Renal pelvis (tissue), 4 donors: ENCODE data around the gene HINT1. TPM values are rescaled to one million over a fixed set of nuclear protein-coding genes. Genes with fewer than 3 reads are reported as not detected.
"Not testable (repeated sequence)": the region's sequence is repeated elsewhere in the genome, so short reads cannot be mapped to it uniquely, and the experiment has no call there.

Experiments used
- DNase-seq: peaks from one replicate; pipeline ENCODE4 v3.0.0-alpha.2; 2013
- polyA plus RNA-seq, 3 donors: library from polyadenylated mRNA; unstranded; fragments of 120-200 nt; gene quantifications; one replicate each; pipeline ENCODE4 v1.2.1, GENCODE V29; 2013; ENCODE audit not compliant: insufficient read length in 3 of 3

HINT1 gene
- polyA plus RNA-seq, 3 donors = 401 to 444 (median 401) TPM

GRCh38 chr5:131139321-131139720, 25.7 kb downstream of the HINT1 start:
- DNase-seq = no peak

DNA sequence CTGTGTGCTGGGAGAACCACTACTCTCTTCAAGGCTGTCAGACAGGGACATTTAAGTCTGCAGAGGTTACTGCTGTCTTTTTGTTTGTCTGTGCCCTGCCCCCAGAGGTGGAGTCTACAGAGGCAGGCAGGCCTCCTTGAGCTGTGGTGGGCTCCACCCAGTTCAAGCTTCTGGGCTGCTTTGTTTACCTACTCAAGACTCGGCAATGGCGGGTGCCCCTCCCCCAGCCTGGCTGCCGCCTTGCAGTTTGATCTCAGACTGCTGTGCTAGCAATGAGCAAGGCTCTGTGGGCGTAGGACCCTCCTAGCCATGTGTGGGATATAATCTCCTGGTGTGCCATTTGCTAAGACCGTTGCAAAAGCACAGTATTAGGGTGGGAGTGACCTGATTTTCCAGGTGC, 26.6 kb downstream of the HINT1 start:
- not testable (repeated sequence) for DNase-seq

DNA sequence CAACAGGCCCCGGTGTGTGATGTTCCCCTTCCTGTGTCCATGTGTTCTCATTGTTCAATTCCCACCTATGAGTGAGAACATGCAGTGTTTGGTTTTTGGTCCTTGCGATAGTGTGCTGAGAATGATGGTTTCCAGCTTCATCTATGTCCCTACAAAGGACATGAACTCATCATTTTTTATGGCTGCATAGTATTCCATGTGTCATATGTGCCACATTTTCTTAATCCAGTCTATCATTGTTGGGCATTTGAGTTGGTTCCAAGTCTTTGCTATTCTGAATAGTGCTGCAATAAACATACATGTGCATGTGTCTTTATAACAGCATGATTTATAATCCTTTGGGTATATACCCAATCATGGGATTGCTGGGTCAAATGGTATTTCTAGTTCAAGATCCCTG, 32.0 kb downstream of the HINT1 start:
- not testable (repeated sequence) for DNase-seq

GRCh38 chr5:131129306-131129705, 35.8 kb downstream of the HINT1 start:
- no peak for DNase-seq

DNA sequence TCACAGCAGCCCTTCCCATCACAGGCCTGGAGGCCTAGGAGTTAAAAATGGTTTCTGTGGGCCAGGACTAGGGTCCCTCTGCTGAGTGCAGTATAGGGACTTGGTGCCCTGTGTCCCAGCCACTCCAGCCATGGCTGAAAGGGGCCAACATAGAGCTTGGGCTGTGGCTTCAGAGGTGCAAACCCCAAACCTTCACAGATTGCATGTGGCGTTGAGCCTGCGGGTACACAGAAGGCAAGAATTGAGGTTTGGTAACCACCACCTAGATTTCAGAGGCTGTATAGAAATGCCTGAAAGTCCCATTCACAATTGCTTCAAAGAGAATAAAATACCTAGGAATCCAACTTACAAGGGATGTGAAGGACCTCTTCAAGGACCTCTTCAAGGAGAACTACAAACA, 37.8 kb downstream of the HINT1 start:
- DNase-seq = not testable (repeated sequence)

GRCh38 chr5:131114754-131115153, 50.3 kb downstream of the HINT1 start:
- DNase-seq = no peak

- no peak for DNase-seq
Observed at GRCh38 chr5:131112424-131112823, 52.6 kb downstream of the HINT1 start.

DNA sequence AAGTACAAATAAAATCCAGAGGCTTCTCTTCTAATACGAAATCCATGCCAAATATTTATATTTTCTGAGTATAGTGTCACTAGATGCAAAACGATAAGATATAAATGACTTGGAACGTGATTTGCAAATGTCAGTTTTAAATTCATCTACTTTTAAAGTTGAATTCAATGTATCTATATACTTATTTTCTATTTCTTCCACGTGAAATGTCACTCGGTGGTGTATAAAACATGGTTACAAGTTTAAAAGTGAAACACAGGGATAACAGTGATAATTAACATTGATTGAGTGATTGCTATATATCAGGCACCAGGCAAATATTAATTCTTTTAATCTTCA, 54.8 kb downstream of the HINT1 start:
- no peak for DNase-seq

DNA sequence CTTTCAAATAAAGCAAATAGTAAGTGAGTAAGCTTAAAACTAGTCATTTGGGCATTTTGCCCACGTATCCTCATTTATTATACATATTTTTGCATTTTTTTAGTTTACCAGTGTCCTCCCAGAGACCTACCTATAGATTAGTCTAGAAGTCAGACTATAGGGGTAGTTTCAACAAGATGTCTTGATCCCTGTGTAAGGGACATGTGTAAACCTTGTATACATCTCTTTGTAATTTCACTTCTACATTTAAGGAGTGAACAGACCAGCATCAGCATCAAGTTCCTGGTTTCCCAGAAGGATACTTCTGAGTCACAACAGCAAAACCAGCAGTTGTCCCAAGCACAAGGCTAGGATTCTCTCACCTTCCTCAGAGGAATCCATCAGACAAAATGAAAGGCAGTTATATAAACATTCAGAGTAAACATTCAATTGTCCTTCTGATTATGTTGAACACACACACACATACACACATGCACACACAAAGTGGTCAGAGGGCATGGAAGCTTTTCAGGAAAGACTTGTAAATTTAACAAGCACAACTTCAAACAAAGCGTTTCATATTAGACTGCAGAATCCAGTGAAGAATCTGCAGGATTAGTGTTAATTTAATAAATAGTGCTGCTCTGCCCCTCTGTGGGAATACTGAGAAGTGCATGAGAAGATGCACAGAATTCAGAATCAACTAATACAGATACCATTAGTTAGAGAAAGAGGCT, 55.4 kb downstream of the HINT1 start:
- DNase-seq = peak; percentile 12

Other genes with a start within 250 kb of the HINT1 start
- 10 to 100 TPM in 2 of 3 donors, 1 to 10 TPM in 1; 9.3 to 16.7 (median 13.8) TPM for gene LYRM7, start 5.7 kb upstream of the HINT1 start, polyA plus RNA-seq
- gene CDC42SE2, start 98.8 kb upstream of the HINT1 start, polyA plus RNA-seq = 10 to 100 TPM; 44.2 to 54.0 (median 44.7) TPM